ENCODE measurements around the gene SIN3B.

The SIN3B gene

GRCh38 chr19:16890461-16891184 lies 61.4 kb downstream of the SIN3B start:
- DNase-seq (ENCODE audit: low read depth), result no peak
- TF ChIP-seq, protein P1, sequence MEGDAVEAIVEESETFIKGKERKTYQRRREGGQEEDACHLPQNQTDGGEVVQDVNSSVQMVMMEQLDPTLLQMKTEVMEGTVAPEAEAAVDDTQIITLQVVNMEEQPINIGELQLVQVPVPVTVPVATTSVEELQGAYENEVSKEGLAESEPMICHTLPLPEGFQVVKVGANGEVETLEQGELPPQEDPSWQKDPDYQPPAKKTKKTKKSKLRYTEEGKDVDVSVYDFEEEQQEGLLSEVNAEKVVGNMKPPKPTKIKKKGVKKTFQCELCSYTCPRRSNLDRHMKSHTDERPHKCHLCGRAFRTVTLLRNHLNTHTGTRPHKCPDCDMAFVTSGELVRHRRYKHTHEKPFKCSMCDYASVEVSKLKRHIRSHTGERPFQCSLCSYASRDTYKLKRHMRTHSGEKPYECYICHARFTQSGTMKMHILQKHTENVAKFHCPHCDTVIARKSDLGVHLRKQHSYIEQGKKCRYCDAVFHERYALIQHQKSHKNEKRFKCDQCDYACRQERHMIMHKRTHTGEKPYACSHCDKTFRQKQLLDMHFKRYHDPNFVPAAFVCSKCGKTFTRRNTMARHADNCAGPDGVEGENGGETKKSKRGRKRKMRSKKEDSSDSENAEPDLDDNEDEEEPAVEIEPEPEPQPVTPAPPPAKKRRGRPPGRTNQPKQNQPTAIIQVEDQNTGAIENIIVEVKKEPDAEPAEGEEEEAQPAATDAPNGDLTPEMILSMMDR (IDR thresholded peaks at IDR 0.05; ENCODE audit: control insufficient read depth, insufficient read depth, low read depth, low read length, missing control alignments), result no peak
- no peak overlapping the region for H3K4me3 ChIP-seq (ENCODE audit: control insufficient read depth, low read depth, low read length)

DNA sequence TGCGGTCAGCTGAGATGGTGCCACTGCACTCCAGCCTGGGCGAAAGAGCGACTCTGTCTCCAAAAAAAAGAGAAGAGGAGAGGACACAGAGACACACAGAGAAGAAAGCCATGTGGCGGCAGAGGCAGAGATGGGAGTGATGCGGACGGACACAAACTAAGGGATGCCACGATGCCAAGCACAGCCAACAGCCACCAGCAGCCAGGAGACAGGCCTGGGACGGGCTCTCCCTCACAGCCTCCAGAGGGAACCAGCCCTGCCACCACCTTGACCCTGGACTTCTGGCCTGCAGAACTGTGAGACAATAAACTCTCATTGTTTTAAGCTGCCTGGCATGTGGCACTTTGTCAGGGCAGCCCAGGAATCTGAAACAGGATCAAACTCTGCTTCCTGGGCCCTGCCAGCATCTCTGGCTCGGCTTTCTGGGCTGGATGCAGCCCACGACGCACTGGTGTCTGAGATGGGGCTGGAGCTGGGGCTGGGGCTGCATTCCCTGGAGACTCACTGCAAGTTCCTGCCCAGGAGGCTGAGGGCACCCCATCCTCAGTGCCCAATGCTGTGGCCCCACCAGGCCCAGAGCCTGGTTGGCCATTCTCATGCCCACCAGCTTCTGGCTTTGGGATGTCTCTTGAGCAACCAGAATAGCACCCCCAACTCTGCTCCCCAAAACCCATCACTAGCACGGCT lies 62.6 kb downstream of the SIN3B start:
- TF ChIP-seq, protein P1 (IDR thresholded peaks at IDR 0.05; ENCODE audit: control insufficient read depth, insufficient read depth, low read depth, low read length, missing control alignments), result no peak

DNA sequence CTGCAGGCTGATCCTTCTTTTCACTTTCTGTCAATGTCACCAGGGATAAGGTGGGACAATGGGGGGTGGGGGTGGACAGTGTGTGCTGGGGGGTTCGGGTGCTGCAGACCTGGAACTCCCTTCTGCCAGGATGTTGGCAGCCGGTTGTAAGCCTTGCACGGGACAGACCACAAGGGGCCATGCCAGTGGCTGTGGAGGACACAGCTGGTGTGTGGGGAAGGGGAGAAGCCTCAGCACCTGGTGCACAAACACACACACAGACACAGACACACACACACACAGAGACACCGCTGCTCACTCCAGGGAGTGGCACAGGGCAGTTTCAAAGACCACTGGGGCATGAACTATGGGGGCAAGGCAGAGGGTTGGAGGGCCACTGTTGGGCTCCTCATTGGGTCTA lies 63.2 kb downstream of the SIN3B start:
- H3K4me3 ChIP-seq (ENCODE audit: control insufficient read depth, low read depth, low read length), result no peak overlapping the region
- DNase-seq (ENCODE audit: low read depth), result no peak
- TF ChIP-seq, protein P1 (IDR thresholded peaks at IDR 0.05; ENCODE audit: control insufficient read depth, insufficient read depth, low read depth, low read length, missing control alignments), result no peak

More for the DNA sequence above, 62.6 kb downstream of the SIN3B start:
- no peak for DNase-seq (ENCODE audit: low read depth)
- no peak overlapping the region for H3K4me3 ChIP-seq (ENCODE audit: control insufficient read depth, low read depth, low read length)

DNA sequence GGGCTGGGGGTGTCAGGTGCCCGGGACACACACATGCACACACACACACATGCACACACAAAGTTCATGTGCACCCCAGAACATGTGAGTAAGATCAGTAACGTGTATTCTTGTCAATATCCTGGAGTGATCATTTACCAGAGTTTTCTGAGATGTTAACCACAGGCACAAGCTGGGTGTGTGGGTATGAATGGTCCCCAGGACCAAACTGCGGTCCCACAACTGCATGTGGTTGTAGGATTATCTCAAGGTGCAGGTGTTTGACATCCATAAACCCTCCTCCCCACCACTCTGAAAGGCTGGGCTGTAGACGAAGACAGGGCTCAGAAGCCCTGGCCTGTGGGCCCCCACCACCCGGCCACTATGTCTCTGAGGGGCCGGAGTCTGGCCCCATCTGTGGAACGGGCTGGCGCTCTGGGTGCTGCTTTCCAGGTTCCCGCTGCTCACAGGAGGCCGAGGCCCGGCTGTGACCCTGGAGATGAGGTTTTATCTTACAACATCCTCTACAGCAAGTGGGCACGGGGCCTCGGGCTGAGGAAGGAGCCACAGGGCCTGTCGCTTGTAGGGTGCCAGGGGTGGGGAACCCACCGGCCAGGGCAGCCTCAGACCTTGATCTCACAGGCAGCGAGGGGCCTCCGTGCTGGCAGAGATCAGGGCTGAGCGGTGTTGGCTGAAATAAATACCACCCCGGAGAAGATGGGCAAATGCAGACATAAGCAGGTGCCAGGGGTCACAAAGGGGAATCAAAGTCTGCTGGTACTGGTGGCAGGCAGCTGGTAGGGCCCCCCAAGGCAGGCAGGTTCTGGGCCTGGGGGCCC lies 63.9 kb downstream of the SIN3B start:
- TF ChIP-seq, protein P1 (IDR thresholded peaks at IDR 0.05; ENCODE audit: control insufficient read depth, insufficient read depth, low read depth, low read length, missing control alignments), result no peak
- no peak for DNase-seq (ENCODE audit: low read depth)
- H3K4me3 ChIP-seq (ENCODE audit: control insufficient read depth, low read depth, low read length), result no peak overlapping the region

DNA sequence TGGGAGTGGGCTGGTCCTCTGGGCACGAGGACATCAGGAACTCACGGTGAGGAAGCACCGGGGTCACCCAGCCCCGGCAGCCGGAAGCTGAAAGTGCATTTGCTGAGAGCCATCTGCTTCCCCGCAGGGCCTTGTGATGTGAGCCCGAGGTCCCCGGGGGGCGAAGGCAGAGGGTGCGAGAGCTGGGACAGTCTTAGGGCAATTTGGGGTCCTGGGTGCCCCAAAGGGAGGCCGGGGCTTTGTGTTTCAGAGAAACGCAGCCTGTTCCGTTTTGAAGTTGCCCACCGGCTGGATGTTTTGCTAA lies 64.4 kb downstream of the SIN3B start:
- H3K4me3 ChIP-seq (ENCODE audit: control insufficient read depth, low read depth, low read length), result no peak overlapping the region
- TF ChIP-seq, protein P1 (IDR thresholded peaks at IDR 0.05; ENCODE audit: control insufficient read depth, insufficient read depth, low read depth, low read length, missing control alignments), result no peak
- DNase-seq (ENCODE audit: low read depth), result no peak

DNA sequence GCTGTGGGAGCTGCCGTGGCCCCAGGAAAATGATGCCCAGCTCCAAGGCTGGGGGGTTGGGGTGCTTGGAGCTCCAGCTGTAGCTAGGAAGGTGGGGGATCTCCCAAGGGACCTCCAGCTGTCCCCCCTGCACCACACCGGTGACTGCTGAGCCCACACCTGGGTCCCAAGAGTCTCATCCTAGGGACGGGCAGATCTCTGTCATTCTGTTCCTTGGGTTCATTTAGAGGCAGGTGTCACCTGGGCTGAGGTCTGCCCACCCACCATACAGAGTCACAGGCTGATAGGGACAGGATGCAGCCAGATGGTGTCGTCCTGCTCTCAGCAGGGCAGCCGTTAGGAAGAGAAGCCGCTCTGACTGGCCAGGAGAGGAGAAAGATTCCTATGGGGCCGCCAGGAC lies 64.9 kb downstream of the SIN3B start:
- TF ChIP-seq, protein P1 (IDR thresholded peaks at IDR 0.05; ENCODE audit: control insufficient read depth, insufficient read depth, low read depth, low read length, missing control alignments), result no peak
- no peak for DNase-seq (ENCODE audit: low read depth)
- no peak overlapping the region for H3K4me3 ChIP-seq (ENCODE audit: control insufficient read depth, low read depth, low read length)

All from AG09309 (cell line).